GM10248 (cell line): ENCODE measurements around the gene NDST4.

ENCODE experiments used
- CTCF ChIA-PET: fragments of 300-600 bp; sonication (Branson Sonifier 250); formaldehyde crosslinking; extraction: SDS; loops from one replicate; lab custom pipeline; 2021; ENCODE audit warnings: antibody characterized with exemption; lab: Yijun Ruan, JAX
- POLR2A ChIA-PET: fragments of 350-650 bp; sonication (Branson Sonifier 250); formaldehyde crosslinking; extraction: SDS; loops from one replicate; lab custom pipeline; 2020; ENCODE audit warnings: antibody characterized with exemption; lab: Yijun Ruan, JAX
- DNase-seq: peaks from one replicate; pipeline ENCODE4 v3.0.0; 2012; ENCODE audit errors: extremely low spot score
- TF ChIP-seq, protein P1 (sequence below): IDR thresholded peaks from 2 replicates; pipeline ENCODE4 v1.5.1; 2012; ENCODE audit warnings: mild to moderate bottlenecking, low read depth; ENCODE audit errors: extremely low read depth, missing control alignments, control extremely low read depth

The NDST4 gene

DNA sequence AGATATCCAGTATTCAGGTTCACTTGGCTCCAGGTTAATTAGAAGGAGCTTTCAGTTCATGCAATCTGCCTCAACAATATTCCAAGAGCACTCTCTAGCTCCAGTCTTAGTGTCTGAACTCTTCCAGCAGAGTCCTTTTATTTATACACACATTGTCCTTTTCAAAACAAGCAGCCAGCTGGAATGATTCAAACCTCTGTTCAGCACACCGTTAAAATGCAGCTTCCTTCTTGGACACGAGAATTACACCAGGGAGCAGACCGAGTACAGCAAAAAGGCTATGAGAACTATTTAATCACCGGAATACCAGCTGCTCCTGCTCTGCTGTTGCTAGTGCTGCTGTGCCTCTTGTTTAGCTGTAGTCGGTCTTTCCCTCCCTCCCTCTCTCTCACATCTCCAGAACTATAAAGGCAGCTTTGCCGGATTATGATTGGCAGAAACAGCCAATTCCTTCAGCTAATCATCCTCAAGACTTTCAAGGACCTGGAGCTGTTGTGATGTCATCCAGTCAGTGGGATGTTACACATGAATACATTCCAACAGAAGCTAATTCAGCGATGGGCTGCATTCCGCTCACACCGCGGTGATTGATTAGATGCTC lies at the start of gene NDST4:
Gene NDST4 (minus strand): TSS at position 115 of the 601 bp plus-strand sequence. CDS start 36,584 bp downstream, outside the sequence.
- DNase-seq, result no peak
- ChIA-PET CTCF (interaction anchor here (1.0 to 2.2 kb wide), 5 partner anchors 9 to 18 kb away, joined by 3 to 7 read pairs (median 3); no protein-coding TSS in a partner anchor), POLR2A (no interaction called here)
- TF ChIP-seq, protein P1, sequence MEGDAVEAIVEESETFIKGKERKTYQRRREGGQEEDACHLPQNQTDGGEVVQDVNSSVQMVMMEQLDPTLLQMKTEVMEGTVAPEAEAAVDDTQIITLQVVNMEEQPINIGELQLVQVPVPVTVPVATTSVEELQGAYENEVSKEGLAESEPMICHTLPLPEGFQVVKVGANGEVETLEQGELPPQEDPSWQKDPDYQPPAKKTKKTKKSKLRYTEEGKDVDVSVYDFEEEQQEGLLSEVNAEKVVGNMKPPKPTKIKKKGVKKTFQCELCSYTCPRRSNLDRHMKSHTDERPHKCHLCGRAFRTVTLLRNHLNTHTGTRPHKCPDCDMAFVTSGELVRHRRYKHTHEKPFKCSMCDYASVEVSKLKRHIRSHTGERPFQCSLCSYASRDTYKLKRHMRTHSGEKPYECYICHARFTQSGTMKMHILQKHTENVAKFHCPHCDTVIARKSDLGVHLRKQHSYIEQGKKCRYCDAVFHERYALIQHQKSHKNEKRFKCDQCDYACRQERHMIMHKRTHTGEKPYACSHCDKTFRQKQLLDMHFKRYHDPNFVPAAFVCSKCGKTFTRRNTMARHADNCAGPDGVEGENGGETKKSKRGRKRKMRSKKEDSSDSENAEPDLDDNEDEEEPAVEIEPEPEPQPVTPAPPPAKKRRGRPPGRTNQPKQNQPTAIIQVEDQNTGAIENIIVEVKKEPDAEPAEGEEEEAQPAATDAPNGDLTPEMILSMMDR, result no peak

DNA sequence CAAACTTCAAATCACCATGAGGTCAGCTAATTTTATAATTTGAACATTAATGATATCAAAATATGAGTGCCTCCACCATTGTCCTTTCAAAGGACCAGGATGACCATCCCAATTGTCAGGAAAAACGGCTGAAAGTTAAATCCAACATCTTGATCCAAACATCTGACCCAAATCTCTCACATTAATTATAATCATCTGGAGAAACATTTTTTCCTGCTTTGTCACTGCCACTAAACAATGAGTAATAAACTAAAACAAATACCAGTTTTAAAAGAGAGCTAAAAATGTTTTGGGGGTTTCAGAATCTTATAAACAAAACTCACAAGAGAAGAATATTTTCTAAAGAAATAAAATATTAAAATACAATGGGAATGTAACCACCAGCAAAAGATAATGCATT lies 45.7 kb upstream of the NDST4 start:
- ChIA-PET CTCF (interaction anchor here (1.3 to 1.5 kb wide), 2 partner anchors 10 to 43 kb away, joined by 3 to 6 read pairs; no protein-coding TSS in a partner anchor), POLR2A (no interaction called here)
- no peak for DNase-seq
- TF ChIP-seq, protein P1, result no peak

DNA sequence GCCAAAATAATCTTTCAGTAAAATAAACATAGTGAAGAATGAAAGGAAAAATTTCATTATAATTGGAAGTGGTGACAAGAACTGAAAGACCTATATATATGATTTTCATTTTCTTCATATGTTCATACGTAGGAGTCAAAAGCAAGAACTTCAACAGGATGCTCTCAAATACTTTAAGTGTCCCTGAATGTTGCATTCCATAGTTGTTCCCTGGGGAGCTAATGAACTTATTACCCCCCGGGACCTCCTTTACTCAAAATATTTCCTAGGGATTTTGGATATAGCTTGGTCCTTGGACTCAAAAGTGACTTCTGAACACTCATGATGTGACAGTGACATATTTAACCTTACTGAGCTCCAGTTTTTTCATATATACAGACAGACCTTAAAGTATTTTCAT lies 44.9 kb upstream of the NDST4 start:
- POLR2A ChIA-PET, result no interaction called here
- no peak for DNase-seq
- TF ChIP-seq, protein P1, result no peak
- CTCF ChIA-PET, result interaction anchor here (1.1 to 1.5 kb wide), 4 partner anchors 9 to 56 kb away, joined by 3 to 6 read pairs (median 4); no protein-coding TSS in a partner anchor

DNA sequence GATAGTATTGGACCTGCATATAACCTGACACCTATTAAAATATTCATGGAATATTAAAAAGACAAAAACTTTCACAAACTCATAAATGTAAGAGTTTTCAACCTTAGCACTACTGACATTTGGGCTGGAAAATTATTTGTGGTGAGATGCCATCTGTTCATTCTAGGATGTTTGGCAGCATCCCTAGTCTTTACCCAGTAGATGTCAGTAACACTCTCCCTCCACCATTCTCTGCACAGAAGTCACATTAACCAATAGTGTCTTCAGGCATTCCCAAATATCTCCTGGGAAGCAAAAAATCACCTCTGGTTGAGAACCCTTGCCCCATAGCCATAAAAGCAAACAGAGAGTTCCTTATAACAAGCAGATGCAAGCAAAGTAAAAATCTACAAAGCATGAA lies 41.4 kb upstream of the NDST4 start:
- CTCF ChIA-PET, result no interaction called here
- DNase-seq, result no peak
- POLR2A ChIA-PET, result no interaction called here
- TF ChIP-seq, protein P1, result no peak

DNA sequence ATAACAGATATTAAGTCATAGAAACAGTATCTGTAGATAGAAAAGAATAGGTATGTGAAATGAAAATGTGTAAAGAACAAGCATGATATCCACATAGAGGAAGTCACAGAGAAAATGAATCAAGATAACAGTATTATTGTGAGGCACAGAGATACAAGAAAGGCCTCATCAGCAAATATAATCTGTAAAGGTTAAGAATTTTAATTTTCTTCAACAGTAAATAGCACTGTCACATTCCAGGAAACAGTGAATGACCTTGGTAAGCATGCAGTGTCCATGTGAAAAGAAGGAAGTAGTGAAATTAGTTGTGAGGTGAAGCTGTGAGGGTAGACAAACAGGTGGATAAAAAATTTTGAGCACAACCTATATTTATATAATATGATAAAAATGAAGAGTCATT lies 39.5 kb upstream of the NDST4 start:
- CTCF ChIA-PET, result no interaction called here
- POLR2A ChIA-PET, result no interaction called here
- TF ChIP-seq, protein P1, result no peak
- no peak for DNase-seq

DNA sequence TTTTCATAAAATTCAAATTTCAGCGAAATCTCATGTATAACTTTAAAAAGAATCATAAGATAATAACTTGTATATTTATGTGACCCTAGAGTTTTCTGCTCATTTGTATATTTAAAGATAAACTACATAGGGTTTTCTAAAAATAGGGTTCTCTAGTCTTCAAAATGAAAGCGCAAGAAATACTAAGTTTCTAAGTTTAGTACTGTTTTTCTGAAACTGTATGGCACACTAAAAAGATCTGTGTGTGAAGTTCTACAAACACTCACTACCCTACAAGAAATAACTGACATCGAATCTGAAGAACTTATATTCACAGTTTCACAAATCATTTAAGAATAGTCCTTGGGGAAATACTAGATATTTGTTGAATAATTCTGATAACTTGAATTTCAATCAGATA lies 38.7 kb upstream of the NDST4 start:
- DNase-seq, result no peak
- ChIA-PET CTCF (no interaction called here), POLR2A (no interaction called here)
- TF ChIP-seq, protein P1, result no peak
